ENCODE data around the gene CNGB1. TPM values are rescaled to one million over a fixed set of nuclear protein-coding genes. Genes with fewer than 3 reads are reported as not detected.
"Not testable (repeated sequence)": the region's sequence is repeated elsewhere in the genome, so short reads cannot be mapped to it uniquely, and the experiment has no call there.

CNGB1 gene
- total RNA-seq, 2 experiments from 2014 or later: not detected

- no peak for DNase-seq
- Mint-ChIP-seq H3K27me3 (peaks cover 3% of the 10 kb centered on the region), H3K36me3 (no peaks in the 10 kb centered on the region), H3K4me1 (ENCODE audit: low read depth) (no peaks in the 10 kb centered on the region), H3K9me3 (no peaks in the 10 kb centered on the region), H3K27ac (no peak overlapping the region), H3K4me3 (no peak overlapping the region)
- intact Hi-C loops (cut with micrococcal nuclease): no loop called here
- CTCF ChIA-PET: no interaction called here
- POLR2A ChIA-PET: no interaction called here
These were observed 127.5 kb downstream of the CNGB1 start for GRCh38 chr16:57843400-57843799.

- ChIA-PET POLR2A (interaction anchor here (0.6 kb wide), 1 partner anchor 15 kb away, joined by 4 read pairs; no protein-coding TSS in a partner anchor), CTCF (no interaction called here)
- Mint-ChIP-seq H3K9me3 (no peaks in the 10 kb centered on the region), H3K27ac (no peak overlapping the region), H3K27me3 (peaks cover 3% of the 10 kb centered on the region), H3K4me3 (no peak overlapping the region), H3K4me1 (ENCODE audit: low read depth) (no peaks in the 10 kb centered on the region), H3K36me3 (no peaks in the 10 kb centered on the region)
- intact Hi-C loops (cut with micrococcal nuclease): no loop called here
- no peak for DNase-seq
These were observed 128.3 kb downstream of the CNGB1 start for GRCh38 chr16:57842601-57843000.

GRCh38 chr16:57840833-57841232 is 130.1 kb downstream of the CNGB1 start:
- ChIA-PET POLR2A (no interaction called here), CTCF (interaction anchor here (0.7 kb wide), 1 partner anchor 9 kb away, joined by 4 read pairs; no protein-coding TSS in a partner anchor)
- H3K9me3 Mint-ChIP-seq: no peaks in the 10 kb centered on the region
- H3K27ac Mint-ChIP-seq: no peak overlapping the region
- H3K4me1 Mint-ChIP-seq (ENCODE audit: low read depth): no peaks in the 10 kb centered on the region
- intact Hi-C loops (cut with micrococcal nuclease): no loop called here
- no peaks in the 10 kb centered on the region for H3K36me3 Mint-ChIP-seq
- H3K4me3 Mint-ChIP-seq: no peak overlapping the region
- DNase-seq: no peak
- H3K27me3 Mint-ChIP-seq: peaks cover 3% of the 10 kb centered on the region

GRCh38 chr16:57838161-57838560 is 132.8 kb downstream of the CNGB1 start:
- H3K4me3 Mint-ChIP-seq: no peak overlapping the region
- H3K9me3 Mint-ChIP-seq: no peaks in the 10 kb centered on the region
- ChIA-PET POLR2A (no interaction called here), CTCF (no interaction called here)
- H3K36me3 Mint-ChIP-seq: no peaks in the 10 kb centered on the region
- no peak for DNase-seq
- H3K4me1 Mint-ChIP-seq (ENCODE audit: low read depth): no peaks in the 10 kb centered on the region
- intact Hi-C loops (cut with micrococcal nuclease): no loop called here
- no peak overlapping the region for H3K27ac Mint-ChIP-seq
- H3K27me3 Mint-ChIP-seq: peaks cover 5% of the 10 kb centered on the region

GRCh38 chr16:57837305-57838125 is 133.4 kb downstream of the CNGB1 start:
- Mint-ChIP-seq H3K36me3 (no peaks in the 10 kb centered on the region), H3K4me1 (ENCODE audit: low read depth) (no peaks in the 10 kb centered on the region), H3K4me3 (no peak overlapping the region), H3K27me3 (peaks cover 7% of the 10 kb centered on the region), H3K9me3 (no peaks in the 10 kb centered on the region), H3K27ac (no peak overlapping the region)
- DNase-seq: no peak
- CTCF ChIA-PET: no interaction called here
- intact Hi-C loops (cut with micrococcal nuclease): no loop called here
- POLR2A ChIA-PET: no interaction called here

GRCh38 chr16:57835439-57835838 is 135.5 kb downstream of the CNGB1 start:
- H3K4me1 Mint-ChIP-seq (ENCODE audit: low read depth); CTCF ChIA-PET; intact Hi-C loops (cut with micrococcal nuclease); H3K27me3 Mint-ChIP-seq; H3K4me3 Mint-ChIP-seq; H3K9me3 Mint-ChIP-seq; DNase-seq; POLR2A ChIA-PET; H3K36me3 Mint-ChIP-seq; H3K27ac Mint-ChIP-seq: not testable (repeated sequence)

- POLR2A ChIA-PET: no interaction called here
- H3K4me1 Mint-ChIP-seq (ENCODE audit: low read depth): no peaks in the 10 kb centered on the region
- DNase-seq: no peak
- CTCF ChIA-PET: no interaction called here
- H3K27ac Mint-ChIP-seq: no peak overlapping the region
- no peaks in the 10 kb centered on the region for H3K36me3 Mint-ChIP-seq
- peaks cover 10% of the 10 kb centered on the region for H3K27me3 Mint-ChIP-seq
- intact Hi-C loops (cut with micrococcal nuclease): no loop called here
- H3K9me3 Mint-ChIP-seq: no peaks in the 10 kb centered on the region
- no peak overlapping the region for H3K4me3 Mint-ChIP-seq
These were observed 136.0 kb downstream of the CNGB1 start for GRCh38 chr16:57834936-57835335.

Other genes with a start within 250 kb of the CNGB1 start
- 10 to 100 TPM; 30.6 to 31.6 TPM for gene KATNB1, start 235.4 kb downstream of the CNGB1 start, total RNA-seq
- gene KIFC3, start 168.6 kb downstream of the CNGB1 start, total RNA-seq: 1 to 10 TPM in 1 of 2 experiments, under 1 TPM in 1; 0.83 to 1.3 TPM
- 1 to 10 TPM; 6.5 to 8.1 TPM for gene ZNF319, start 29.5 kb upstream of the CNGB1 start, total RNA-seq
- gene USB1, start 30.3 kb upstream of the CNGB1 start, total RNA-seq: 10 to 100 TPM; 42.2 to 46.0 TPM
- gene MMP15, start 54.6 kb upstream of the CNGB1 start, total RNA-seq: under 1 TPM; 0.46 to 0.71 TPM
- 10 to 100 TPM; 37.2 to 38.6 TPM for gene CFAP20, start 158.3 kb upstream of the CNGB1 start, total RNA-seq
- 10 to 100 TPM; 76.9 to 82.0 TPM for gene CSNK2A2, start 227.0 kb upstream of the CNGB1 start, total RNA-seq

All from activated CD4-positive, alpha-beta memory T cell treated with anti-CD3 and anti-CD28 coated beads for 36 hours (primary cell).